DND-41 (cell line): Measurements from ENCODE around the gene GSDMA.

Experiments used
- CTCF ChIP-seq: IDR thresholded peaks from 2 replicates; pipeline ENCODE4 v1.5.1; 2012; ENCODE audit warnings: borderline replicate concordance, low read length, moderate library complexity, mild to moderate bottlenecking; ENCODE audit not compliant: poor library complexity, severe bottlenecking; ENCODE audit errors: extremely low read depth
- EZH2 ChIP-seq: IDR thresholded peaks from 3 replicates; pipeline ENCODE4 v1.6.1; 2012; ENCODE audit warnings: borderline replicate concordance, low read depth, mild to moderate bottlenecking, moderate library complexity, low read length, inconsistent platforms; ENCODE audit not compliant: severe bottlenecking

GRCh38 chr17:39937447-39937846 lies 25.4 kb upstream of the GSDMA start:
- TF ChIP-seq CTCF (no peak), EZH2 (no peak)
